Endothelial cell of umbilical vein (primary cell): ENCODE results near the gene CHKB. TPM values are rescaled to one million over a fixed set of nuclear protein-coding genes. Genes with fewer than 3 reads are reported as not detected.
A peak's percentile ranks its signal among the peaks of the same experiment; 100 is the strongest.

Experiments
- BruUV-seq: library from RNA; stranded (reverse); fragments of 400-500 nt; replicated peaks from 2 replicates; lab custom pipeline; 2021; lab: Mats Ljungman, UMichigan
- CTCF ChIA-PET: fragments of 300-600, 350-600 bp; sonication (Branson Sonifier 250); formaldehyde crosslinking; loops from one replicate; lab custom pipeline; 2021; ENCODE audit warnings: antibody characterized with exemption, inconsistent platforms; lab: Charles Lee
- POLR2A ChIA-PET: fragments of 300-600, 350-600 bp; sonication (Branson Sonifier 250); formaldehyde crosslinking; loops from one replicate; lab custom pipeline; 2021; ENCODE audit warnings: antibody characterized with exemption, inconsistent platforms; lab: Charles Lee
- DNase-seq: peaks from one replicate; pipeline ENCODE4 v3.0.0-alpha.2; 2011; ENCODE audit warnings: low read depth, low spot score
- FAIRE-seq: peaks from 2 replicates; lab custom pipeline; 2011; peaks lifted over from hg19 to GRCh38; lab: Jason Lieb, UNC
- H2AFZ ChIP-seq: 2 replicates; pipeline ENCODE4 v1.6.0; 2012; ENCODE audit warnings: low read depth, low read length, control low read depth, inconsistent platforms
- H3K27ac ChIP-seq: 2 replicates; pipeline ENCODE4 v1.5.1; 2011; ENCODE audit warnings: low read depth, mild to moderate bottlenecking, control low read depth, low read length, moderate library complexity; ENCODE audit not compliant: insufficient read depth
- H3K27me3 ChIP-seq, 2 experiments: 2 replicates each; pipeline versions ENCODE4 v1.6.0 to v1.6.1; 2011; ENCODE audit warnings: low read length in 2 of 2, mixed read lengths in 1 of 2; ENCODE audit not compliant: control insufficient read depth in 2 of 2, insufficient read depth in 2 of 2
- H3K36me3 ChIP-seq, 2 experiments: 2 replicates in 1 of 2; 3 replicates in 1 of 2; pipeline ENCODE4 v1.5.1; 2011; ENCODE audit warnings: low read length in 2 of 2, mild to moderate bottlenecking in 1 of 2, moderate library complexity in 1 of 2; ENCODE audit not compliant: control insufficient read depth in 2 of 2, insufficient read depth in 2 of 2; ENCODE audit errors: extremely low read depth in 1 of 2
- H3K4me1 ChIP-seq: 3 replicates; pipeline ENCODE4 v1.5.1; 2011; ENCODE audit warnings: mild to moderate bottlenecking, low read length; ENCODE audit not compliant: control insufficient read depth, insufficient read depth; ENCODE audit errors: extremely low read depth
- H3K4me2 ChIP-seq: 2 replicates; pipeline ENCODE4 v1.6.1; 2011; ENCODE audit warnings: low read length, control low read depth, mixed read lengths; ENCODE audit not compliant: insufficient read depth
- H3K4me3 ChIP-seq, 3 experiments: fragments of 200-600 bp in 1 of 3; sonication (generic), shearing (Covaris generic) in 1 of 3; replicated peaks in 1 of 3; 2 replicates each; pipeline ENCODE4 v1.5.1; 2011 to 2016; ENCODE audit warnings: control low read depth in 3 of 3, low read length in 3 of 3, mild to moderate bottlenecking in 2 of 3, inconsistent platforms in 1 of 3, low read depth in 1 of 3, moderate library complexity in 1 of 3; ENCODE audit not compliant: insufficient read depth in 1 of 3
- H3K79me2 ChIP-seq: 2 replicates; pipeline ENCODE4 v1.6.0; 2012; ENCODE audit warnings: low read length, inconsistent platforms; ENCODE audit not compliant: control insufficient read depth, insufficient read depth
- H3K9ac ChIP-seq: replicated peaks from 2 replicates; pipeline ENCODE3; 2011; ENCODE audit warnings: low read length, control low read depth; ENCODE audit not compliant: insufficient read depth; ENCODE audit errors: extremely low read depth
- H3K9me1 ChIP-seq: replicated peaks from 3 replicates; pipeline ENCODE4 v1.6.0; 2011; ENCODE audit warnings: mild to moderate bottlenecking, low read length; ENCODE audit not compliant: control insufficient read depth, insufficient read depth; ENCODE audit errors: extremely low read depth
- H3K9me3 ChIP-seq: replicated peaks from 2 replicates; pipeline ENCODE4 v1.5.1; 2012; ENCODE audit warnings: low read length, inconsistent platforms; ENCODE audit not compliant: control insufficient read depth, insufficient read depth
- H4K20me1 ChIP-seq: replicated peaks from 2 replicates; pipeline ENCODE3; 2011; ENCODE audit warnings: mild to moderate bottlenecking, low read length; ENCODE audit not compliant: control insufficient read depth, insufficient read depth; ENCODE audit errors: extremely low read depth
- EZH2 ChIP-seq: IDR thresholded peaks from 2 replicates; pipeline ENCODE4 v1.6.1; 2012; ENCODE audit warnings: borderline replicate concordance, low read depth, mild to moderate bottlenecking, moderate library complexity, low read length, inconsistent platforms; ENCODE audit not compliant: severe bottlenecking
- FOS ChIP-seq: IDR thresholded peaks from 2 replicates; pipeline ENCODE4 v1.6.1; 2011; ENCODE audit warnings: mild to moderate bottlenecking, low read length, moderate library complexity, borderline replicate concordance; ENCODE audit not compliant: insufficient read depth
- GATA2 ChIP-seq: IDR thresholded peaks from 2 replicates; pipeline ENCODE4 v1.7.0; 2011; ENCODE audit warnings: low read depth, mild to moderate bottlenecking, moderate library complexity, mixed read lengths, low read length; ENCODE audit not compliant: insufficient read length, insufficient read depth
- JUN ChIP-seq: IDR thresholded peaks from 2 replicates; pipeline ENCODE4 v1.6.1; 2011; ENCODE audit warnings: borderline replicate concordance, low read depth; ENCODE audit not compliant: insufficient read length, insufficient read depth
- MYC ChIP-seq: IDR thresholded peaks from one replicate; pipeline ENCODE4 v1.6.1; 2011; ENCODE audit warnings: mild to moderate bottlenecking, low read depth, low read length
- POLR2A ChIP-seq: IDR thresholded peaks from 2 replicates; pipeline ENCODE4 v1.6.1; 2012; ENCODE audit warnings: low read depth, mild to moderate bottlenecking, control low read depth, low read length
- POLR2AphosphoS5 ChIP-seq: IDR thresholded peaks from 2 replicates; pipeline ENCODE4 v1.6.1; 2012; ENCODE audit warnings: low read depth, mild to moderate bottlenecking, control low read depth, low read length, moderate library complexity; ENCODE audit not compliant: insufficient read depth
- dilution Hi-C: fragments of 300-500 bp; cut with MboI; formaldehyde crosslinking; loops from one replicate; pipeline ENCODE4 v1.15.0; 2019; ENCODE audit warnings: low sequenced_read_pairs; ENCODE audit not compliant: extremely low pct_ligation_motif_present
- intact Hi-C: fragments of 100-400 bp; cut with micrococcal nuclease; formaldehyde crosslinking; loops from one replicate; pipeline ENCODE4 v1.10.0; 2022
- polyA plus RNA-seq, 4 experiments: library from polyadenylated mRNA; depleted of rRNA in 3 of 4; stranded (reverse) in 3 of 4; unstranded in 1 of 4; fragments of >200 nt; gene quantifications; 2 replicates each; pipeline versions ENCODE4 v1.2.1 to v1.2.3, GENCODE V29; 2011 to 2012; ENCODE audit warnings: missing spikeins in 1 of 4
- total RNA-seq: library from RNA; stranded (reverse); gene quantifications from 2 replicates; pipeline ENCODE4 v1.2.3, GENCODE V29; 2021
- TF ChIP-seq, protein P1 (sequence below), 2 donors: IDR thresholded peaks; 1 replicate in 1 of 2; 2 replicates in 1 of 2; pipeline ENCODE4 v1.5.1; 2011; ENCODE audit warnings: low read length in 2 of 2, mild to moderate bottlenecking in 2 of 2, moderate library complexity in 2 of 2, control low read depth in 1 of 2, inconsistent platforms in 1 of 2, low read depth in 1 of 2; ENCODE audit not compliant: insufficient read depth in 1 of 2; ENCODE audit errors: extremely low read depth in 1 of 2
- TF ChIP-seq, protein P2 (sequence below): IDR thresholded peaks from 2 replicates; pipeline ENCODE4 v1.6.1; 2011; ENCODE audit not compliant: insufficient read depth, insufficient read length

The CHKB gene
- total and polyA plus RNA-seq, 2 donors (not counting 3 experiments of a cell fraction or from before 2014, with no cell fraction given) = 62.4 to 70.6 TPM

- H2AFZ ChIP-seq = peak overlapping the region; percentile 55
- H3K4me2 ChIP-seq = peak overlapping the region; percentile 58
- H3K27me3 ChIP-seq = peaks cover 3 to 13% of the 10 kb centered on the region in 2 experiments
- intact Hi-C loops = no loop called here
- no peaks in the 10 kb centered on the region for H3K36me3 ChIP-seq
- no peaks in the 10 kb centered on the region for H3K9me1 ChIP-seq
- H3K79me2 ChIP-seq = no peaks in the 10 kb centered on the region
- POLR2A ChIA-PET = no interaction called here
- H4K20me1 ChIP-seq = no peaks in the 10 kb centered on the region
- peak overlapping the region in 2 of 3 experiments; percentile 8 to 36 for H3K4me3 ChIP-seq
- no TSS peak for BruUV-seq
- peaks cover 18% of the 10 kb centered on the region for H3K4me1 ChIP-seq
- CTCF ChIA-PET = interaction anchor here (0.5 to 1.7 kb wide), 5 partner anchors 25 to 88 kb away, joined by 3 to 10 read pairs (median 3); partner anchors contain the start of gene SYCE3
- H3K27ac ChIP-seq = no peak overlapping the region
- no peaks in the 10 kb centered on the region for H3K9me3 ChIP-seq
- H3K9ac ChIP-seq = no peak overlapping the region
- DNase-seq (peak; percentile 42), FAIRE-seq (no peak)
- TF ChIP-seq EZH2 = no peak
- no peak for TF ChIP-seq MYC
- no peak for TF ChIP-seq FOS
- TF ChIP-seq POLR2AphosphoS5 = no peak
- no peak for TF ChIP-seq GATA2
- TF ChIP-seq, protein P1, sequence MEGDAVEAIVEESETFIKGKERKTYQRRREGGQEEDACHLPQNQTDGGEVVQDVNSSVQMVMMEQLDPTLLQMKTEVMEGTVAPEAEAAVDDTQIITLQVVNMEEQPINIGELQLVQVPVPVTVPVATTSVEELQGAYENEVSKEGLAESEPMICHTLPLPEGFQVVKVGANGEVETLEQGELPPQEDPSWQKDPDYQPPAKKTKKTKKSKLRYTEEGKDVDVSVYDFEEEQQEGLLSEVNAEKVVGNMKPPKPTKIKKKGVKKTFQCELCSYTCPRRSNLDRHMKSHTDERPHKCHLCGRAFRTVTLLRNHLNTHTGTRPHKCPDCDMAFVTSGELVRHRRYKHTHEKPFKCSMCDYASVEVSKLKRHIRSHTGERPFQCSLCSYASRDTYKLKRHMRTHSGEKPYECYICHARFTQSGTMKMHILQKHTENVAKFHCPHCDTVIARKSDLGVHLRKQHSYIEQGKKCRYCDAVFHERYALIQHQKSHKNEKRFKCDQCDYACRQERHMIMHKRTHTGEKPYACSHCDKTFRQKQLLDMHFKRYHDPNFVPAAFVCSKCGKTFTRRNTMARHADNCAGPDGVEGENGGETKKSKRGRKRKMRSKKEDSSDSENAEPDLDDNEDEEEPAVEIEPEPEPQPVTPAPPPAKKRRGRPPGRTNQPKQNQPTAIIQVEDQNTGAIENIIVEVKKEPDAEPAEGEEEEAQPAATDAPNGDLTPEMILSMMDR (IDR thresholded peaks at IDR 0.05; ENCODE audit: extremely low read depth in 1 of 2, insufficient read depth in 1 of 2, low read depth in 1 of 2, low read length in 2 of 2) = no peak
- TF ChIP-seq JUN = no peak
- no peak for TF ChIP-seq POLR2A
- TF ChIP-seq, protein P2, sequence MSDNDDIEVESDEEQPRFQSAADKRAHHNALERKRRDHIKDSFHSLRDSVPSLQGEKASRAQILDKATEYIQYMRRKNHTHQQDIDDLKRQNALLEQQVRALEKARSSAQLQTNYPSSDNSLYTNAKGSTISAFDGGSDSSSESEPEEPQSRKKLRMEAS = no peak
- dilution Hi-C loops = no loop called here
Measured at GRCh38 chr22:50531962-50532674, 50.5 kb downstream of the CHKB start.
